T47D (cell line): ENCODE measurements around the gene PTK6.
A peak's percentile ranks its signal among the peaks of the same experiment; 100 is the strongest.
"Not testable (repeated sequence)": the region's sequence is repeated elsewhere in the genome, so short reads cannot be mapped to it uniquely, and the experiment has no call there.

ENCODE experiments used
- DNase-seq, 2 experiments: peaks; one replicate each; pipeline versions ENCODE4 v3.0.0 to v3.0.0-alpha.2; 2011 to 2012; ENCODE audit warnings: low read depth in 1 of 2, low spot score in 1 of 2
- JUND ChIP-seq: IDR thresholded peaks from 2 replicates; pipeline ENCODE4 v1.6.1; 2012; ENCODE audit warnings: low read depth
- in situ Hi-C: cut with HindIII; loops from 2 replicates; pipeline ENCODE4 v1.10.0; 2016; ENCODE audit warnings: low sequenced_read_pairs, low pct_unique_long_range_greater_than_20kb

PTK6 gene

DNA sequence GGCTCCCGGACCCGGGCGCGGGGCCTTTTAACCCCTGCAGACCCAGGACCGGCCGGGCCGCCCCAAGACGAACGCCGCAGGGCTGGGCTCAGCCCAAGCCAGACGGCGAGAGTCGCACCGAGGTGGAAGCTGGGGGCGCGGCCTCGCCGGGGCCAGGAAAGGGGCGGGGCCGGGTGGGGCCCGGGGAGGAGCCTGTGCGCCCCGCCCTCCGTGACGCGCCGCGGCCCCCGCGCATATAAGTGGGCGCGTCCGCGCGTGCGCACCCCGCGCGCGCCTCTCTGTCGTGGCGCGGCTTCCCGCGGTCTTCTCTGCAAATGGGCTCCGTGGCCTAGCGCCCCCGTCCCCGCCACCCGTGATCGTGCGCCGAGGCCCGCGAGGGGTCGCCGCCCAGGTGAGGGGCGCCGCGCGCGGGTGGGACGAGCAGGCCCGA lies 16.7 kb downstream of the PTK6 start, which contains the start of gene PPDPF:
TSS of gene PPDPF (plus strand) at position 262 of the 430 bp plus-strand sequence. CDS start 544 bp downstream, outside the sequence.
- peak; percentile 92 to 99 for DNase-seq
- no peak for TF ChIP-seq JUND
- in situ Hi-C loops = no loop called here

- DNase-seq = peak; percentile 73 to 89
- in situ Hi-C loops = no loop called here
- TF ChIP-seq JUND = no peak
Measured at GRCh38 chr20:63519668-63520503, 17.3 kb downstream of the PTK6 start.

- DNase-seq = no peak
- TF ChIP-seq JUND = no peak
Measured at GRCh38 chr20:63518946-63519667, 18.1 kb downstream of the PTK6 start.

DNA sequence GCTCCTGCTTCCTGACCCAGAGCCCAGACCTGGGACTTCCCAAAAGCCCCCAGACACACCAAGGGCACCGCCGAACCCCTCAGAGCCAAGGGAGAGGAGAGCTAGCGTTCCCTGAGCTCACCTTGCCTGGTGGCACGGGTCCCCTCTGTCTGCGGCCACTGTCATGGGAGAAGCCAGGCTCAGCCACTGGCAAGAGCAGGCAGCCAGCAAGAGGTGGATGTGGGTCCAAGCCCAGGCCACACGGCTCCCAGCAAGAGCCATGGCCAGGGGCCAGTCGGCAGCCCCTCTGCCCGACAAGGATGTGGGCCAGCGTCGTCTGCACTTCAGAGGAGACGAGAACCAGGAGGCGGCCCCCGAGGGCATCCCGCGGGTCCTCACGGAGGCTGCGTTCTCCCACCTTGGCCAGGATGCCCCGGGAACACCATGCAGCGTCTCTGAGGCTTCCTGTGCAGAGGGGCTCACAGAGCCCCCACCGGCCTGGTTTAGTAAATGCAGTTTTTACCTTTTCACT lies 18.8 kb downstream of the PTK6 start:
- no peak for DNase-seq
- TF ChIP-seq JUND = no peak
- in situ Hi-C loops = no loop called here

More at GRCh38 chr20:63518946-63519667, 18.1 kb downstream of the PTK6 start:
- in situ Hi-C loops = no loop called here

DNA sequence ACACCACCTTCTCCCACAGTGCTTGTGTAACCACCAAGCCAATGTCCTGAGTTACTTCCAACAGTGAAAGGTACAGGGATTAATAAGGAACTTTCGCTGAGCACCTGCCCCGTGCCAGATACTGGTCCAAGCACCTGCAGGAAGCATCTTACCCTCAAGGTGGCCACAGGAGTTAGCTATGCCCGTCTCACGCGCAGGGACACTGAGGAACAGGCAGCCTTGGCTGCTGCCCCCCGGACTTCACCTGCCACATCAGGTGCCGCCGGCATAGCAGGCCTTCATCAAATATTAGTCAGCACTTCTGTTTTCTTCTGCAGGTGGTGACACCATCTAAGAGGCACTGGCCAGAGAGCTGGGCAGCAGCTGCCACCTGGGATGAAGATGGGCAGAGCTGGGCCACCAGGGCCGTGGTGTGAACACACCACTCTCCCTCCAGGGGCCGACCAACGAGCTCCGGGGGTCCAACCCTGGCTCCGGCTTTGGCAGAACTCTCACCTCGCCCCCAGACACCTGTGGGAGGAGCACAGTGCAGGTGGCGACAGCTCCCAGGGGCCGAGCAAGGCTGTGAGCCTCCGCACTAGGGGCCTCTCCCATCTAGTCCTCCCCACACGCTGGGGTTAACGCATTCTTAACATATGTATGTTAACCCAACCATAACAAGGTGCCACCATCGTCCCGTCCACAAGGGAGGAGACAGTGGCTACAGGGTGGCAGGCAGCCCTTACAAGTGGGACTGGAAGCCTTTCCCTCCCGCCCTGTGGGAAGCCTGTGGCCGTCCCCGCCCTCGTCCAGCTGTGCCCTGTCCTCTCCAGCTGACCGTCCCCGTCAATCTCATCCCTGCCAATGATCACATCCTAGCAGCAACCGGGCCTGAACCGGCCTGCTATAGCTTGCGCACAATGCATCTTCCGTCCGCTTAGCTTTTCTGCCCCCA lies 19.5 kb downstream of the PTK6 start:
- no peak for DNase-seq
- in situ Hi-C loops = no loop called here
- TF ChIP-seq JUND = no peak

GRCh38 chr20:63514520-63514919 lies 22.7 kb downstream of the PTK6 start:
- in situ Hi-C loops, DNase-seq: not testable (repeated sequence)

DNA sequence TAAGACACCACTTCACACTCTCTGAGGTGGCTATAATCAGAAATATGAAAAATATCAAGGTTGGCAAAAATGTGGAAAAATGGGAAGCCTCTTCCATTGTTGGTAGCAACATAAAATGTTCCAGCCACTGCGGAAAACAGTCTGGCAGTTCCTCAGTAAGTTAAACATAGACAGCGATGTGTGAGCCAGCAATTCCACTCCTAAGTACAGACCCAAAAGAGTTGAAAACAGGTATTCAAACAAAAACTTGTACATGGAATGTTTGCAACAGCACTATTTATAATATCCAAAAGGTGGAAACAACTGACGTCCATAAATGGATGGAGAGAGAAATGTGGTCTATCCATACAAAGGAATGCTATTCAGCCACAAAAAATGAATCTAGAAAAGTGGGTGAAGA lies 24.0 kb downstream of the PTK6 start:
- in situ Hi-C loops = no loop called here
- TF ChIP-seq JUND = no peak
- no peak for DNase-seq

GRCh38 chr20:63509088-63509564 lies 28.1 kb downstream of the PTK6 start:
- no peak for DNase-seq
- in situ Hi-C loops = no loop called here
- TF ChIP-seq JUND = no peak

DNA sequence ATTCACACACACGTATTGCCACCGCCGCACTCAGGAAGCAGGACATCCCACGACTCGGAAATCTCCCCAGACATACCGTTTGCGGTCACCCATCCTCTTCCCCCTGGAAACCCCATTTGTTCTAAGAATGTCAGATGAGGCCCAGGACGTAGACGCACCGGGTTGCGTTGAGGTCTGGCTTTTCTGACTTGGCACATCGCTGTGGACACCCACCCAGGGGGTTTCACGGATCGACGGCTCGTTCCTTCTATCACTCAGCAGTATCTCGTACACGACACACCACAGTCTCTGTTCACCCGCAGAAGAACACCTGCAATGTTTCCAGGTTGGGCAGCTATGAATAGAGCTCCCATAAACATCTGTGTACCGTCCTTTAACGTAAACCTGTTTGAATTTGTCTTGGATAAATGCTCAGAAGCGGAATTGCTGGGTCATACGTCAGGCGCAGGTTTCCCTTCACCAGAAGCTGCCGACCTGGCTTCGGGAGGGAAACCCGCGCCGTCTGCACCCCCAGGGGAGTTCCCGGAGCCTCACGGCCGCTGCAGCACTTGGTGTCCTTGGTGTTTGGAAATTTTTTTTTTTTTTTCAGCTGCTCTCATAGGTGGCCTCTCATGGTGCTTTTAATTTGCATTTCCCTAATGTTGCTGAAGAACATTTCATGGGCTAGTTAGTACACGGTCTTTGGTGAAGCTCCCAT lies 29.0 kb downstream of the PTK6 start:
- in situ Hi-C loops = no loop called here
- no peak for TF ChIP-seq JUND
- no peak for DNase-seq

GRCh38 chr20:63507083-63507743 lies 30.0 kb downstream of the PTK6 start:
- in situ Hi-C loops = no loop called here
- TF ChIP-seq JUND = no peak
- no peak for DNase-seq

DNA sequence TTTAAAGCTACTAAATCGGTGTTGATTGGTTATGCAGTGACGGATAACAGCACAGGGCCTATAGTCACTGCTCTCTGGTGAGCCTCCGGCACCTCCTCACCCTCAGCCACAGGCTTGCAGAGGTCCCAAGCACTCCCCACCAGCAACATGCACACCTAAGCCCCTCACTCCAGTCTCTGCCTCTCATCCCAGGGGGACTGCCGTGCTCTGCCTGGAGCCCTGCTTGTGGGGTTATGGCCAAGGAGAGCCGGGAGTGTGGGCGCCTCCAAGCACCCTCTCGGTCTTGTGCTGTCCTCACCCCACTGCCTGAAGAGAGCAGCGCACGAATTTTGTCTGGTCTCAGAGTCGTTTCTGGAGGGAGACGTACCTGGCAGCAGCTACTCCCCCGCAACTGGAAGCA lies 31.5 kb downstream of the PTK6 start:
- no peak for TF ChIP-seq JUND
- DNase-seq = no peak
- in situ Hi-C loops = no loop called here

GRCh38 chr20:63505281-63505680 lies 31.9 kb downstream of the PTK6 start:
- no peak for TF ChIP-seq JUND
- in situ Hi-C loops = no loop called here
- DNase-seq = no peak
